IPS DF 6.9 (cell line): ENCODE data around the gene VAMP2.

Experiments
- DNase-seq: peaks from one replicate; pipeline ENCODE4 v3.0.0-alpha.2; 2013; ENCODE audit warnings: low read depth, low spot score
- H3K27ac ChIP-seq: one replicate; pipeline ENCODE4 v1.5.1; 2013; ENCODE audit warnings: low read length, control low read depth
- H3K27me3 ChIP-seq: 2 replicates; pipeline ENCODE4 v1.6.1; 2013; ENCODE audit warnings: mild to moderate bottlenecking, low read length; ENCODE audit not compliant: control insufficient read depth, insufficient read depth
- H3K36me3 ChIP-seq: 2 replicates; pipeline ENCODE4 v1.6.1; 2013; ENCODE audit warnings: low read length; ENCODE audit not compliant: control insufficient read depth, insufficient read depth
- H3K4me1 ChIP-seq: 2 replicates; pipeline ENCODE4 v1.6.1; 2013; ENCODE audit warnings: low read length; ENCODE audit not compliant: control insufficient read depth, insufficient read depth
- H3K4me3 ChIP-seq: 2 replicates; pipeline ENCODE4 v1.5.1; 2013; ENCODE audit warnings: mild to moderate bottlenecking, low read length
- H3K9me3 ChIP-seq: 2 replicates; pipeline ENCODE4 v1.6.1; 2013; ENCODE audit warnings: low read length, inconsistent platforms; ENCODE audit not compliant: control insufficient read depth, insufficient read depth
- WGBS: extraction: QIAGEN DNeasy Blood & Tissue Kit; methylation state at CpG from one replicate; pipeline ENCODE4 v1.1.7; 2013; ENCODE audit warnings: mixed read lengths, missing lambda C conversion rate; ENCODE audit not compliant: insufficient read length, insufficient coverage; 5-methylcytosine and 5-hydroxymethylcytosine counted together

The VAMP2 gene

GRCh38 chr17:8121407-8121680 lies 41.4 kb downstream of the VAMP2 start:
- Histone ChIP-seq H3K27me3 (peaks cover 44% of the 10 kb centered on the region), H3K4me1 (0 out of 2 replicates have a peak, but pooled peaks cover 3% of the 10 kb centered on the region), H3K4me3 (peak overlapping the region; percentile 73; the same call in 1 of the 2 replicates), H3K27ac (no peak overlapping the region), H3K9me3 (no peaks in the 10 kb centered on the region), H3K36me3 (no peaks in the 10 kb centered on the region; the same call in 1 of the 2 replicates)
- WGBS: no CpG with 5 or more reads among the region's 25 CpGs
- no peak for DNase-seq

GRCh38 chr17:8120520-8121406 lies 42.0 kb downstream of the VAMP2 start:
- H3K9me3 ChIP-seq: no peaks in the 10 kb centered on the region
- peak overlapping the region; percentile 74; the same call in 1 of the 2 replicates for H3K4me3 ChIP-seq
- H3K27ac ChIP-seq: no peak overlapping the region
- H3K4me1 ChIP-seq: 0 out of 2 replicates have a peak, but pooled peaks cover 3% of the 10 kb centered on the region
- H3K36me3 ChIP-seq: no peaks in the 10 kb centered on the region; the same call in 1 of the 2 replicates
- DNase-seq: no peak
- no CpG with 5 or more reads among the region's 40 CpGs for WGBS
- peaks cover 44% of the 10 kb centered on the region for H3K27me3 ChIP-seq

- Histone ChIP-seq H3K9me3 (no peaks in the 10 kb centered on the region), H3K36me3 (no peaks in the 10 kb centered on the region; the same call in 1 of the 2 replicates), H3K27me3 (peaks cover 39% of the 10 kb centered on the region), H3K4me1 (0 out of 2 replicates have a peak, but pooled peaks cover 2% of the 10 kb centered on the region), H3K4me3 (peak overlapping the region; percentile 74; the same call in 1 of the 2 replicates), H3K27ac (no peak overlapping the region)
- no peak for DNase-seq
- no CpG with 5 or more reads among the region's 28 CpGs for WGBS
Measured at GRCh38 chr17:8119581-8120519, 42.9 kb downstream of the VAMP2 start.

GRCh38 chr17:8118769-8119580 lies 43.8 kb downstream of the VAMP2 start:
- Histone ChIP-seq H3K4me1 (no peaks in the 10 kb centered on the region), H3K27me3 (peaks cover 31% of the 10 kb centered on the region), H3K36me3 (no peaks in the 10 kb centered on the region; the same call in 1 of the 2 replicates), H3K27ac (no peak overlapping the region), H3K4me3 (peak overlapping the region; percentile 90; the same call in 1 of the 2 replicates), H3K9me3 (no peaks in the 10 kb centered on the region)
- DNase-seq: no peak
- WGBS: 100% methylated on average over 2 of the region's 38 CpGs

- H3K36me3 ChIP-seq: no peaks in the 10 kb centered on the region; the same call in 1 of the 2 replicates
- no CpG with 5 or more reads among the region's 33 CpGs for WGBS
- DNase-seq: no peak
Measured at GRCh38 chr17:8117980-8118768, 44.6 kb downstream of the VAMP2 start, which contains the start of gene ALOXE3. TSS of gene ALOXE3 (minus strand) at chr17:8118514. CDS start at chr17:8117990, 524 bp downstream.

GRCh38 chr17:8117367-8117979 lies 45.3 kb downstream of the VAMP2 start:
- H3K9me3 ChIP-seq: no peaks in the 10 kb centered on the region
- peaks cover 16% of the 10 kb centered on the region; the same call in 1 of the 2 replicates for H3K27me3 ChIP-seq
- H3K27ac ChIP-seq: no peak overlapping the region
- no peaks in the 10 kb centered on the region for H3K4me1 ChIP-seq
- H3K36me3 ChIP-seq: no peaks in the 10 kb centered on the region; the same call in 1 of the 2 replicates
- DNase-seq: no peak
- peak overlapping the region; percentile 90; the same call in 1 of the 2 replicates for H3K4me3 ChIP-seq
- WGBS: no CpG with 5 or more reads among the region's 18 CpGs

More at GRCh38 chr17:8117980-8118768, 44.6 kb downstream of the VAMP2 start, which contains the start of gene ALOXE3:
- H3K4me1 ChIP-seq: no peaks in the 10 kb centered on the region
- peak within 1 kb of the TSS; percentile 90; the same call in 1 of the 2 replicates for H3K4me3 ChIP-seq
- no peaks in the 10 kb centered on the region for H3K9me3 ChIP-seq
- peaks cover 23% of the 10 kb centered on the region for H3K27me3 ChIP-seq
- H3K27ac ChIP-seq: no peak within 1 kb of the TSS

GRCh38 chr17:8116776-8117175 lies 46.0 kb downstream of the VAMP2 start:
- Histone ChIP-seq H3K4me1 (no peaks in the 10 kb centered on the region), H3K27me3 (peaks cover 13% of the 10 kb centered on the region; the same call in 1 of the 2 replicates), H3K4me3 (no peak overlapping the region), H3K36me3 (no peaks in the 10 kb centered on the region; the same call in 1 of the 2 replicates), H3K27ac (no peak overlapping the region), H3K9me3 (no peaks in the 10 kb centered on the region)
- no peak for DNase-seq
- no CpG with 5 or more reads among the region's 18 CpGs for WGBS

GRCh38 chr17:8110907-8111306 lies 51.8 kb downstream of the VAMP2 start:
- WGBS: no CpG with 5 or more reads among the region's 6 CpGs
- Histone ChIP-seq H3K27ac (no peak overlapping the region), H3K36me3 (no peaks in the 10 kb centered on the region; the same call in 1 of the 2 replicates), H3K27me3 (peaks cover 3% of the 10 kb centered on the region; the same call in 1 of the 2 replicates), H3K9me3 (no peaks in the 10 kb centered on the region), H3K4me1 (0 out of 2 replicates have a peak, but pooled peaks cover 1% of the 10 kb centered on the region), H3K4me3 (no peak overlapping the region)
- no peak for DNase-seq

- Histone ChIP-seq H3K4me3 (no peak overlapping the region), H3K9me3 (no peaks in the 10 kb centered on the region), H3K27ac (no peak overlapping the region), H3K4me1 (0 out of 2 replicates have a peak, but pooled peaks cover 1% of the 10 kb centered on the region), H3K27me3 (peaks cover 3% of the 10 kb centered on the region; the same call in 1 of the 2 replicates), H3K36me3 (no peaks in the 10 kb centered on the region; the same call in 1 of the 2 replicates)
- WGBS: no CpG with 5 or more reads among the region's 10 CpGs
- no peak for DNase-seq
Measured at GRCh38 chr17:8110456-8110804, 52.3 kb downstream of the VAMP2 start.
